Lower lobe of right lung (tissue), 2 donors: ENCODE measurements around the gene TMEM158. TPM values are rescaled to one million over a fixed set of nuclear protein-coding genes. Genes with fewer than 3 reads are reported as not detected.

Experiments
- ATAC-seq, 2 donors: fragments of 200-7000 bp; cut with Tn5 transposase; one replicate each; pipeline ENCODE4 v1.9.1; 2020 to 2022; ENCODE audit warnings: mild to moderate bottlenecking in 2 of 2, moderate library complexity in 2 of 2
- DNase-seq: peaks from one replicate; pipeline ENCODE4 v3.0.0-alpha.2; 2020
- H3K27ac ChIP-seq: fragments of 200-600 bp; one replicate; pipeline ENCODE4 v1.8.0; 2022
- H3K27me3 ChIP-seq: fragments of 200-600 bp; one replicate; pipeline ENCODE4 v1.8.0; 2022; ENCODE audit warnings: low read depth
- H3K36me3 ChIP-seq: fragments of 200-600 bp; one replicate; pipeline ENCODE4 v1.8.0; 2022; ENCODE audit warnings: mild to moderate bottlenecking
- H3K4me1 ChIP-seq: fragments of 200-600 bp; one replicate; pipeline ENCODE4 v1.8.0; 2022
- H3K4me3 ChIP-seq: fragments of 200-600 bp; one replicate; pipeline ENCODE4 v1.8.0; 2022; ENCODE audit warnings: mild to moderate bottlenecking
- H3K9me3 ChIP-seq: fragments of 200-600 bp; one replicate; pipeline ENCODE4 v1.8.0; 2022
- intact Hi-C: fragments of 100-400 bp; cut with DNase I; formaldehyde crosslinking; loops from one replicate; pipeline ENCODE4 v1.11.0; 2022
- total RNA-seq: library from RNA; stranded (reverse); fragmentation: NEBNext Ultra II Directional; extraction: Animal tissue kit (Norgen Biotek cat#: 25700); gene quantifications from one replicate; pipeline ENCODE4 v1.2.1, GENCODE V29; 2021
- TF ChIP-seq, protein P1 (sequence below): fragments of 200-600 bp; IDR thresholded peaks from one replicate; pipeline ENCODE4 v1.8.0; 2022; ENCODE audit warnings: antibody characterized with exemption, mild to moderate bottlenecking
- donor health status: DM: no; HTN: yes; CAD: no; lungs with severe emphysema.

The TMEM158 gene
- total RNA-seq, 1 donor from 2014 or later, result 0.80 TPM

DNA sequence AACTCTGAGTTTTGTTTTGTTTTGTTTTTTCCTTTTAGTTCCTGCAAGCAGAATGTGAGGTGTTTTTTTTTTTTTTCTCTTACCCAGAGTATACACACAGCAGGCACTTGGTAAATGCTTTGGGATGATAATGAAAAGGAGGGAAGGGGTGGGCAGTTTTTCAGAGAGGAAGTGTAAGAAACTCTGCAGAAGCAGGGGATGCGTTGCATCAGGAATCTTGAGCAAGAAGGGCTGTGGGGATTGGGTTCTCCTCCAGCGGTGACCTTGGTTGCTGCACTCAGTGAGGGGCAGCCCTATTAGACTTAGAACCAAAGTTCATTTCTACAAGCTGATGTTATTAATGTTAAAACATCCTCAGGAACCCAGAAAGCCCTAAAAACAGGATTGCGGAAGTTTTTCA lies 32.2 kb upstream of the TMEM158 start:
- H3K4me3 ChIP-seq, result no peak overlapping the region
- H3K4me1 ChIP-seq, result no peaks in the 10 kb centered on the region
- no peak for DNase-seq
- ATAC-seq, result peak in 1 of 2 donors; percentile 64
- no peak overlapping the region for H3K27ac ChIP-seq
- H3K36me3 ChIP-seq, result no peaks in the 10 kb centered on the region
- H3K27me3 ChIP-seq, result no peaks in the 10 kb centered on the region
- intact Hi-C loops, result no loop called here
- TF ChIP-seq, protein P1, sequence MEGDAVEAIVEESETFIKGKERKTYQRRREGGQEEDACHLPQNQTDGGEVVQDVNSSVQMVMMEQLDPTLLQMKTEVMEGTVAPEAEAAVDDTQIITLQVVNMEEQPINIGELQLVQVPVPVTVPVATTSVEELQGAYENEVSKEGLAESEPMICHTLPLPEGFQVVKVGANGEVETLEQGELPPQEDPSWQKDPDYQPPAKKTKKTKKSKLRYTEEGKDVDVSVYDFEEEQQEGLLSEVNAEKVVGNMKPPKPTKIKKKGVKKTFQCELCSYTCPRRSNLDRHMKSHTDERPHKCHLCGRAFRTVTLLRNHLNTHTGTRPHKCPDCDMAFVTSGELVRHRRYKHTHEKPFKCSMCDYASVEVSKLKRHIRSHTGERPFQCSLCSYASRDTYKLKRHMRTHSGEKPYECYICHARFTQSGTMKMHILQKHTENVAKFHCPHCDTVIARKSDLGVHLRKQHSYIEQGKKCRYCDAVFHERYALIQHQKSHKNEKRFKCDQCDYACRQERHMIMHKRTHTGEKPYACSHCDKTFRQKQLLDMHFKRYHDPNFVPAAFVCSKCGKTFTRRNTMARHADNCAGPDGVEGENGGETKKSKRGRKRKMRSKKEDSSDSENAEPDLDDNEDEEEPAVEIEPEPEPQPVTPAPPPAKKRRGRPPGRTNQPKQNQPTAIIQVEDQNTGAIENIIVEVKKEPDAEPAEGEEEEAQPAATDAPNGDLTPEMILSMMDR, result no peak
- H3K9me3 ChIP-seq, result no peaks in the 10 kb centered on the region

DNA sequence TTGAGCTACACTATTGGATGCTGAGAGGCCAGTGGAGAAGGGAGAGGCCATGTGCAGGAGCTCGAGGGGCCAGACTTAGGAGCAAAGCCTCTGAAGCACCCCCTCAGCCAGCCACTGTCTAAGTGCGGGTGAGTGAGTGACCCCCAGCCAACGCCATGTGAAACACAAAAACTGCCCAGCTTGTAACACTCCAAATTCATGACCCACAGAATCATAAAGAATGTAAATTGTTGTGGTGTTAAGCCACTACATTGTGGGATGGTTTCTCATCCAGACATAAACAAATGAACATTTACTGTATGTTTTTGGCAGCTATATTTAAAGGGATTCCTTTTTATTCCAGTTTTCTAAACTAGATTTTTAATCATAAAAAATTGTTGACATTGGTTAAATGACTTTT lies 27.2 kb upstream of the TMEM158 start:
- no peak overlapping the region for H3K4me3 ChIP-seq
- H3K36me3 ChIP-seq, result no peaks in the 10 kb centered on the region
- intact Hi-C loops, result no loop called here
- no peaks in the 10 kb centered on the region for H3K9me3 ChIP-seq
- no peak for DNase-seq
- ATAC-seq, result no peak
- no peak overlapping the region for H3K27ac ChIP-seq
- no peaks in the 10 kb centered on the region for H3K27me3 ChIP-seq
- TF ChIP-seq, protein P1, result no peak
- H3K4me1 ChIP-seq, result no peaks in the 10 kb centered on the region

DNA sequence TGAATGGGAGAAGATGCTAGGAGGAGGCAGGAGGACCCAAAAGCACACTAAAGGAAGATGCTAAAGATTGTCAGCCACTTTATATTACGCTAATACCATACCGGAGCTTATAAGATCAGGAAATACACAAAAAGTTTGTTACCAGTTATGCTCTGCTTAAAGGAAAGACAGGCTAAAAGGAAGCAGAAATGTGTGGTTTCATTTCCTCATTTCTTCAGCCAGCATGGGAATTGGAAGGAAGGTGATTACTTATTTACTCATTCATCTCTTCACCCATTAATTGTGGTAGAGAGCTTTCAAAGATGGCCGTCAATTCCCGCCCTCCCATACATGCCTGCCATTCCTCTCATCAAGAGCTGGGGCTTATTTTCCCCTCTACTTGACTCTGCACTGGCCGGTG lies 26.7 kb upstream of the TMEM158 start:
- TF ChIP-seq, protein P1, result no peak
- H3K4me3 ChIP-seq, result no peak overlapping the region
- ATAC-seq (no peak), DNase-seq (no peak)
- intact Hi-C loops, result no loop called here
- H3K27ac ChIP-seq, result no peak overlapping the region
- no peaks in the 10 kb centered on the region for H3K4me1 ChIP-seq
- no peaks in the 10 kb centered on the region for H3K27me3 ChIP-seq
- H3K9me3 ChIP-seq, result no peaks in the 10 kb centered on the region
- H3K36me3 ChIP-seq, result no peaks in the 10 kb centered on the region

DNA sequence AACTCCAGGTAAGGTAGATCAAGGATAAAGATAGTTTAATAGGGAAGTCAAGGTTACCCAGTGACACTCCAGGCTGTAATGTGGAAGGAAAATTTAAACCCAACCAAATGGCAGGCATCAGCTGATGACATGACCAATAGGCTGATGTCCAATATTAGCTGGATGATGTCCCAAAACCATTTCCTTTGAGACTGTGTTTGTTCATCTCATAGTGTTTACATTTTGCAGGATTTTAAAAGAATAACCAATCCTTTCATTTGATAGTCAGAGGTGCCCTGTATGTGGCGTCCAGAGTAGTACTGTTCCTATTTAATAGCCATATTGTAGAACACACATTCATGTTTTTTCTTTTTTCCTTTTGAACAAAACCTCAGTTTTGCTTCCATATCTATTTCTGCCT lies 23.3 kb upstream of the TMEM158 start:
- H3K27me3 ChIP-seq, result no peaks in the 10 kb centered on the region
- TF ChIP-seq, protein P1, result no peak
- no peaks in the 10 kb centered on the region for H3K9me3 ChIP-seq
- no peak overlapping the region for H3K27ac ChIP-seq
- no peak for DNase-seq
- no peaks in the 10 kb centered on the region for H3K4me1 ChIP-seq
- no peaks in the 10 kb centered on the region for H3K36me3 ChIP-seq
- no peak for ATAC-seq
- H3K4me3 ChIP-seq, result no peak overlapping the region
- intact Hi-C loops, result no loop called here

DNA sequence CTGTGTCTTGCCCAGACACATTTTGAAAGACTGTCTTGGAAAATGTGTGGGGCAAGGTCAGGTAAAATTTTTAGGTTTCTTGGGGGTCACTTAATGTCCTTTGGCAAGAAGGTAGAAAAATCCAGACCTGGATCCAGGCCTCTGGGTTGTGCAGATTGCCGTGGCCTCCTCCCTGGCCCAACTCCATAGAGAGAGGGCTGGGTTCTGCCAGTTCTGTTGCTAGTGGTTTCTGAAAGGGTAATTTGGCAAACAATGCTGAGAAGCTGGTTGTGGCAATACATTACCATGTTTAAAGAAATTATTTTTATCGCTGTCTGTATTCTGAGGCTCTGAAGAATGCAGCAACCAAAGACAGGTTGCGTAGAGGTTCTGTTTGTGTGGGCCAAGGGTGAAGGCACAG lies 20.2 kb upstream of the TMEM158 start:
- Histone ChIP-seq H3K4me1 (no peaks in the 10 kb centered on the region), H3K4me3 (no peak overlapping the region), H3K27me3 (no peaks in the 10 kb centered on the region), H3K9me3 (no peaks in the 10 kb centered on the region), H3K36me3 (no peaks in the 10 kb centered on the region), H3K27ac (no peak overlapping the region)
- intact Hi-C loops, result no loop called here
- no peak for ATAC-seq
- TF ChIP-seq, protein P1, result no peak
- DNase-seq, result no peak

DNA sequence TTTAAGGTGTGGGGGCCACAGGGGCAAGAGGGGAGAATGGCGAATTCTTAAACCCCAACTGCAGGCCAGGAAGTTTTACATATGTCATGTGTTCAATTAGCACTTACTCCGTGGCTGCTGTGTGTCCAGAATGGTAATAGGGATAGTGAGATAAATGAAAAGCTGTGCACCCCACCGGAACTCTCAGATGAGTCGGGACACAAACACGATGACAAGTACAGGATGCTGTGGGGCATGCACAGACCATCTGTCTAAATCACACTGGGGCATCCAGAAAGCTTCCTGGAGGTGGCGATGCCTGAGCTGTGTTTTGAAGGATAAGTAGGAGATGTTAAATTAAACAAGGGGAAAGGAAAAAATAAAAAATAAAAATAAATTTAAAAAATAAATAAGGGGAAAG lies 18.3 kb upstream of the TMEM158 start:
- Histone ChIP-seq H3K27me3 (peaks cover 3% of the 10 kb centered on the region), H3K4me1 (no peaks in the 10 kb centered on the region), H3K4me3 (no peak overlapping the region), H3K9me3 (no peaks in the 10 kb centered on the region), H3K27ac (no peak overlapping the region), H3K36me3 (no peaks in the 10 kb centered on the region)
- DNase-seq (no peak), ATAC-seq (no peak)
- intact Hi-C loops, result no loop called here
- TF ChIP-seq, protein P1, result no peak
